ENCODE measurements around the gene IL17C. TPM values are rescaled to one million over a fixed set of nuclear protein-coding genes. Genes with fewer than 3 reads are reported as not detected.

The IL17C gene
- total RNA-seq, 1 experiment from 2014 or later: not detected

- Histone ChIP-seq H3K9me2 (replicated peaks; ENCODE audit: insufficient read depth, low read length) (no peaks in the 10 kb centered on the region), H3K4me2 (ENCODE audit: low read depth, low read length, poor library complexity, severe bottlenecking) (no peak overlapping the region), H2AFZ (ENCODE audit: low read length) (no peak overlapping the region), H3K27me3 (ENCODE audit: low read length) (no peaks in the 10 kb centered on the region), H3K4me1 (ENCODE audit: low read length) (peaks cover 34% of the 10 kb centered on the region), H3K9me3 (ENCODE audit: low read length) (no peaks in the 10 kb centered on the region), H3K36me3 (ENCODE audit: insufficient read depth, low read length) (no peaks in the 10 kb centered on the region; the same call in 1 of the 2 replicates), H3K27ac (ENCODE audit: low read length) (no peak overlapping the region), H4K20me1 (ENCODE audit: insufficient read depth, low read depth, low read length) (peaks cover 21% of the 10 kb centered on the region), H3K9ac (ENCODE audit: low read length) (no peak overlapping the region), H3K79me2 (ENCODE audit: low read length) (peaks cover 18% of the 10 kb centered on the region), H3K4me3 (ENCODE audit: low read length) (no peak overlapping the region)
- DNase-seq: no peak
Measured at GRCh38 chr16:88653101-88653500, 14.7 kb downstream of the IL17C start.

GRCh38 chr16:88653596-88654362 lies 15.4 kb downstream of the IL17C start:
- H3K9ac ChIP-seq (ENCODE audit: low read length): no peak overlapping the region
- no peaks in the 10 kb centered on the region for H3K27me3 ChIP-seq (ENCODE audit: low read length)
- DNase-seq: no peak
- no peaks in the 10 kb centered on the region for H3K9me3 ChIP-seq (ENCODE audit: low read length)
- no peak overlapping the region for H2AFZ ChIP-seq (ENCODE audit: low read length)
- H3K27ac ChIP-seq (ENCODE audit: low read length): no peak overlapping the region
- H3K4me1 ChIP-seq (ENCODE audit: low read length): peaks cover 34% of the 10 kb centered on the region
- H4K20me1 ChIP-seq (ENCODE audit: insufficient read depth, low read depth, low read length): peaks cover 16% of the 10 kb centered on the region
- H3K36me3 ChIP-seq (ENCODE audit: insufficient read depth, low read length): no peaks in the 10 kb centered on the region; the same call in 1 of the 2 replicates
- no peak overlapping the region for H3K4me2 ChIP-seq (ENCODE audit: low read depth, low read length, poor library complexity, severe bottlenecking)
- no peak overlapping the region for H3K4me3 ChIP-seq (ENCODE audit: low read length)
- peaks cover 18% of the 10 kb centered on the region for H3K79me2 ChIP-seq (ENCODE audit: low read length)
- H3K9me2 ChIP-seq (replicated peaks; ENCODE audit: insufficient read depth, low read length): no peaks in the 10 kb centered on the region

GRCh38 chr16:88654363-88655052 lies 16.1 kb downstream of the IL17C start:
- Histone ChIP-seq H3K36me3 (ENCODE audit: insufficient read depth, low read length) (no peaks in the 10 kb centered on the region; the same call in 1 of the 2 replicates), H3K4me1 (ENCODE audit: low read length) (peaks cover 30% of the 10 kb centered on the region), H3K27me3 (ENCODE audit: low read length) (no peaks in the 10 kb centered on the region), H3K9me2 (replicated peaks; ENCODE audit: insufficient read depth, low read length) (no peaks in the 10 kb centered on the region), H3K4me2 (ENCODE audit: low read depth, low read length, poor library complexity, severe bottlenecking) (no peak overlapping the region), H4K20me1 (ENCODE audit: insufficient read depth, low read depth, low read length) (peaks cover 10% of the 10 kb centered on the region), H3K27ac (ENCODE audit: low read length) (no peak overlapping the region), H3K9ac (ENCODE audit: low read length) (no peak overlapping the region), H3K4me3 (ENCODE audit: low read length) (no peak overlapping the region), H3K79me2 (ENCODE audit: low read length) (peaks cover 20% of the 10 kb centered on the region), H2AFZ (ENCODE audit: low read length) (no peak overlapping the region), H3K9me3 (ENCODE audit: low read length) (no peaks in the 10 kb centered on the region)
- no peak for DNase-seq

- H3K9me3 ChIP-seq (ENCODE audit: low read length): no peaks in the 10 kb centered on the region
- peaks cover 20% of the 10 kb centered on the region for H3K79me2 ChIP-seq (ENCODE audit: low read length)
- H3K4me1 ChIP-seq (ENCODE audit: low read length): peaks cover 23% of the 10 kb centered on the region
- DNase-seq: no peak
- no peaks in the 10 kb centered on the region for H3K9me2 ChIP-seq (replicated peaks; ENCODE audit: insufficient read depth, low read length)
- no peak overlapping the region for H3K9ac ChIP-seq (ENCODE audit: low read length)
- H3K27me3 ChIP-seq (ENCODE audit: low read length): no peaks in the 10 kb centered on the region
- H3K27ac ChIP-seq (ENCODE audit: low read length): no peak overlapping the region
- H3K36me3 ChIP-seq (ENCODE audit: insufficient read depth, low read length): no peaks in the 10 kb centered on the region
- peaks cover 7% of the 10 kb centered on the region for H4K20me1 ChIP-seq (ENCODE audit: insufficient read depth, low read depth, low read length)
- no peak overlapping the region for H2AFZ ChIP-seq (ENCODE audit: low read length)
- no peak overlapping the region for H3K4me2 ChIP-seq (ENCODE audit: low read depth, low read length, poor library complexity, severe bottlenecking)
- H3K4me3 ChIP-seq (ENCODE audit: low read length): no peak overlapping the region
Measured at GRCh38 chr16:88655053-88655732, 16.8 kb downstream of the IL17C start.

- Histone ChIP-seq H3K36me3 (ENCODE audit: insufficient read depth, low read length) (no peaks in the 10 kb centered on the region), H3K27ac (ENCODE audit: low read length) (no peak overlapping the region), H3K27me3 (ENCODE audit: low read length) (no peaks in the 10 kb centered on the region), H2AFZ (ENCODE audit: low read length) (no peak overlapping the region), H3K4me1 (ENCODE audit: low read length) (peaks cover 22% of the 10 kb centered on the region), H3K9ac (ENCODE audit: low read length) (no peak overlapping the region), H3K4me3 (ENCODE audit: low read length) (no peak overlapping the region), H3K9me2 (replicated peaks; ENCODE audit: insufficient read depth, low read length) (no peaks in the 10 kb centered on the region), H3K9me3 (ENCODE audit: low read length) (no peaks in the 10 kb centered on the region), H3K4me2 (ENCODE audit: low read depth, low read length, poor library complexity, severe bottlenecking) (no peak overlapping the region), H4K20me1 (ENCODE audit: insufficient read depth, low read depth, low read length) (peaks cover 4% of the 10 kb centered on the region; the same call in 1 of the 2 replicates), H3K79me2 (ENCODE audit: low read length) (peaks cover 19% of the 10 kb centered on the region)
- no peak for DNase-seq
Measured at GRCh38 chr16:88655733-88656281, 17.4 kb downstream of the IL17C start.

- Histone ChIP-seq H3K27me3 (ENCODE audit: low read length) (no peaks in the 10 kb centered on the region), H3K36me3 (ENCODE audit: insufficient read depth, low read length) (no peaks in the 10 kb centered on the region), H3K4me2 (ENCODE audit: low read depth, low read length, poor library complexity, severe bottlenecking) (no peak overlapping the region), H3K79me2 (ENCODE audit: low read length) (peaks cover 25% of the 10 kb centered on the region), H3K27ac (ENCODE audit: low read length) (no peak overlapping the region), H3K9me3 (ENCODE audit: low read length) (no peaks in the 10 kb centered on the region), H3K9ac (ENCODE audit: low read length) (no peak overlapping the region), H3K4me1 (ENCODE audit: low read length) (peaks cover 23% of the 10 kb centered on the region), H3K9me2 (replicated peaks; ENCODE audit: insufficient read depth, low read length) (no peaks in the 10 kb centered on the region), H4K20me1 (ENCODE audit: insufficient read depth, low read depth, low read length) (peaks cover 4% of the 10 kb centered on the region; the same call in 1 of the 2 replicates), H3K4me3 (ENCODE audit: low read length) (no peak overlapping the region), H2AFZ (ENCODE audit: low read length) (no peak overlapping the region)
- DNase-seq: no peak
Measured at GRCh38 chr16:88656291-88656980, 18.1 kb downstream of the IL17C start.

- H3K79me2 ChIP-seq (ENCODE audit: low read length): peaks cover 33% of the 10 kb centered on the region
- H3K27ac ChIP-seq (ENCODE audit: low read length): no peak overlapping the region
- H3K36me3 ChIP-seq (ENCODE audit: insufficient read depth, low read length): no peaks in the 10 kb centered on the region
- H4K20me1 ChIP-seq (ENCODE audit: insufficient read depth, low read depth, low read length): peaks cover 4% of the 10 kb centered on the region; the same call in 1 of the 2 replicates
- no peak overlapping the region for H3K4me3 ChIP-seq (ENCODE audit: low read length)
- H2AFZ ChIP-seq (ENCODE audit: low read length): no peak overlapping the region
- H3K9me3 ChIP-seq (ENCODE audit: low read length): no peaks in the 10 kb centered on the region
- no peak overlapping the region for H3K4me2 ChIP-seq (ENCODE audit: low read depth, low read length, poor library complexity, severe bottlenecking)
- DNase-seq: no peak
- peaks cover 21% of the 10 kb centered on the region for H3K4me1 ChIP-seq (ENCODE audit: low read length)
- no peaks in the 10 kb centered on the region for H3K27me3 ChIP-seq (ENCODE audit: low read length)
- H3K9ac ChIP-seq (ENCODE audit: low read length): no peak overlapping the region
- H3K9me2 ChIP-seq (replicated peaks; ENCODE audit: insufficient read depth, low read length): no peaks in the 10 kb centered on the region
Measured at GRCh38 chr16:88657371-88657770, 19.0 kb downstream of the IL17C start.
